Measurements from ENCODE around the gene FOXK2. TPM values are rescaled to one million over a fixed set of nuclear protein-coding genes. Genes with fewer than 3 reads are reported as not detected.

Gene FOXK2
- polyA plus RNA-seq, 2 of the 4 experiments (the other 2 are of a cell fraction): 34.8 to 39.2 TPM

DNA sequence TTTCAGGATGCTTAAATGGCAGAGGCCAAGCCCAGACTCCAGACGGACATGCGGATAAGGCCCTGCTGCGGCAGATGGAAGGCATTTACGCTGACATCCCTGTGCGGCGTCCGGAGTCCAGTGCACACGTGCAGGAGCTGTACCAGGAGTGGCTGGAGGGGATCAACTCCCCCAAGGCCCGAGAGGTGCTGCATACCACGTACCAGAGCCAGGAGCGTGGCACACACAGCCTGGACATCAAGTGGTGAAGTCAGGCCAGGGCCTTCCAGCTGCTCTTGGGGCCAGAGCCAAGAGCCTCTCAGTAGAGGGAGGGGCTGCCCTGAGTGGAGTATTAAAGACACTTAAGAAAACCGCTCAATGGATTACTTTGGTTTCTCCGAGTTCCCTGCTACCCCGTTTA is 31.6 kb upstream of the FOXK2 start:
- Histone ChIP-seq H3K4me3 (no peak overlapping the region), H3K4me1 (peaks cover 10% of the 10 kb centered on the region), H3K27ac (no peak overlapping the region), H3K4me2 (no peak overlapping the region), H3K9me3 (no peaks in the 10 kb centered on the region)
- ChIA-PET CTCF (interaction anchor here (0.9 to 1.4 kb wide), 2 partner anchors 24 to 42 kb away, joined by 3 read pairs; no protein-coding TSS in a partner anchor), POLR2A (no interaction called here)
- no peak for TF ChIP-seq EHMT2 (IDR thresholded peaks at IDR 0.05; ENCODE audit: low read depth)
- TF ChIP-seq, protein P1, sequence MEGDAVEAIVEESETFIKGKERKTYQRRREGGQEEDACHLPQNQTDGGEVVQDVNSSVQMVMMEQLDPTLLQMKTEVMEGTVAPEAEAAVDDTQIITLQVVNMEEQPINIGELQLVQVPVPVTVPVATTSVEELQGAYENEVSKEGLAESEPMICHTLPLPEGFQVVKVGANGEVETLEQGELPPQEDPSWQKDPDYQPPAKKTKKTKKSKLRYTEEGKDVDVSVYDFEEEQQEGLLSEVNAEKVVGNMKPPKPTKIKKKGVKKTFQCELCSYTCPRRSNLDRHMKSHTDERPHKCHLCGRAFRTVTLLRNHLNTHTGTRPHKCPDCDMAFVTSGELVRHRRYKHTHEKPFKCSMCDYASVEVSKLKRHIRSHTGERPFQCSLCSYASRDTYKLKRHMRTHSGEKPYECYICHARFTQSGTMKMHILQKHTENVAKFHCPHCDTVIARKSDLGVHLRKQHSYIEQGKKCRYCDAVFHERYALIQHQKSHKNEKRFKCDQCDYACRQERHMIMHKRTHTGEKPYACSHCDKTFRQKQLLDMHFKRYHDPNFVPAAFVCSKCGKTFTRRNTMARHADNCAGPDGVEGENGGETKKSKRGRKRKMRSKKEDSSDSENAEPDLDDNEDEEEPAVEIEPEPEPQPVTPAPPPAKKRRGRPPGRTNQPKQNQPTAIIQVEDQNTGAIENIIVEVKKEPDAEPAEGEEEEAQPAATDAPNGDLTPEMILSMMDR (IDR thresholded peaks at IDR 0.05): no peak
- DNase-seq (ENCODE audit: low read depth in 1 of 2, low spot score in 1 of 2): no peak
- WGBS (ENCODE audit: missing lambda C conversion rate): 93% methylated on average over 14 of the region's 14 CpGs
- no peak for ATAC-seq
- no peak for FAIRE-seq

DNA sequence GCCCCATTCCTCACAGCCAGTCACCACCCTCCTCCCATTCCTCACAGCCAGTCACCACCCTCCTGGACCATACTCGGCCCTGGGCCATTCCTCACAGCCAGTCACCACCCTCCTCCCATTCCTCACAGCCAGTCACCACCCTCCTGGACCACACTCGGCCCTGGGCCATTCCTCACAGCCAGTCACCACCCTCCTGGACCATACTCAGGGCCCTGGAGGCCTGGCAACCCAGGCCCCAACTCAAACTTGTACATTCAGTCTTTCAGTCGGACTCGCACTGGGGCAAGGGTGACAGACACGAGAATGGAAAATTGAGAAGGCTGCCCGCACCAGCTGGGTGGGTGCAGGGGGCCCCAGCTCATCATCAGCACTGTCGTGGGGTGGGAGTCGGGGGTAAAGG is 30.4 kb upstream of the FOXK2 start:
- H3K4me1 ChIP-seq: peaks cover 22% of the 10 kb centered on the region
- H3K9me3 ChIP-seq: no peaks in the 10 kb centered on the region
- TF ChIP-seq, protein P2, sequence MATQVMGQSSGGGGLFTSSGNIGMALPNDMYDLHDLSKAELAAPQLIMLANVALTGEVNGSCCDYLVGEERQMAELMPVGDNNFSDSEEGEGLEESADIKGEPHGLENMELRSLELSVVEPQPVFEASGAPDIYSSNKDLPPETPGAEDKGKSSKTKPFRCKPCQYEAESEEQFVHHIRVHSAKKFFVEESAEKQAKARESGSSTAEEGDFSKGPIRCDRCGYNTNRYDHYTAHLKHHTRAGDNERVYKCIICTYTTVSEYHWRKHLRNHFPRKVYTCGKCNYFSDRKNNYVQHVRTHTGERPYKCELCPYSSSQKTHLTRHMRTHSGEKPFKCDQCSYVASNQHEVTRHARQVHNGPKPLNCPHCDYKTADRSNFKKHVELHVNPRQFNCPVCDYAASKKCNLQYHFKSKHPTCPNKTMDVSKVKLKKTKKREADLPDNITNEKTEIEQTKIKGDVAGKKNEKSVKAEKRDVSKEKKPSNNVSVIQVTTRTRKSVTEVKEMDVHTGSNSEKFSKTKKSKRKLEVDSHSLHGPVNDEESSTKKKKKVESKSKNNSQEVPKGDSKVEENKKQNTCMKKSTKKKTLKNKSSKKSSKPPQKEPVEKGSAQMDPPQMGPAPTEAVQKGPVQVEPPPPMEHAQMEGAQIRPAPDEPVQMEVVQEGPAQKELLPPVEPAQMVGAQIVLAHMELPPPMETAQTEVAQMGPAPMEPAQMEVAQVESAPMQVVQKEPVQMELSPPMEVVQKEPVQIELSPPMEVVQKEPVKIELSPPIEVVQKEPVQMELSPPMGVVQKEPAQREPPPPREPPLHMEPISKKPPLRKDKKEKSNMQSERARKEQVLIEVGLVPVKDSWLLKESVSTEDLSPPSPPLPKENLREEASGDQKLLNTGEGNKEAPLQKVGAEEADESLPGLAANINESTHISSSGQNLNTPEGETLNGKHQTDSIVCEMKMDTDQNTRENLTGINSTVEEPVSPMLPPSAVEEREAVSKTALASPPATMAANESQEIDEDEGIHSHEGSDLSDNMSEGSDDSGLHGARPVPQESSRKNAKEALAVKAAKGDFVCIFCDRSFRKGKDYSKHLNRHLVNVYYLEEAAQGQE (IDR thresholded peaks at IDR 0.05): no peak
- TF ChIP-seq CHD4 (IDR thresholded peaks at IDR 0.05; ENCODE audit: borderline replicate concordance): no peak
- TF ChIP-seq, protein P3, sequence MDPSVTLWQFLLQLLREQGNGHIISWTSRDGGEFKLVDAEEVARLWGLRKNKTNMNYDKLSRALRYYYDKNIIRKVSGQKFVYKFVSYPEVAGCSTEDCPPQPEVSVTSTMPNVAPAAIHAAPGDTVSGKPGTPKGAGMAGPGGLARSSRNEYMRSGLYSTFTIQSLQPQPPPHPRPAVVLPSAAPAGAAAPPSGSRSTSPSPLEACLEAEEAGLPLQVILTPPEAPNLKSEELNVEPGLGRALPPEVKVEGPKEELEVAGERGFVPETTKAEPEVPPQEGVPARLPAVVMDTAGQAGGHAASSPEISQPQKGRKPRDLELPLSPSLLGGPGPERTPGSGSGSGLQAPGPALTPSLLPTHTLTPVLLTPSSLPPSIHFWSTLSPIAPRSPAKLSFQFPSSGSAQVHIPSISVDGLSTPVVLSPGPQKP (IDR thresholded peaks at IDR 0.05; ENCODE audit: low read depth, low read length): no peak
- TF ChIP-seq, protein P4, sequence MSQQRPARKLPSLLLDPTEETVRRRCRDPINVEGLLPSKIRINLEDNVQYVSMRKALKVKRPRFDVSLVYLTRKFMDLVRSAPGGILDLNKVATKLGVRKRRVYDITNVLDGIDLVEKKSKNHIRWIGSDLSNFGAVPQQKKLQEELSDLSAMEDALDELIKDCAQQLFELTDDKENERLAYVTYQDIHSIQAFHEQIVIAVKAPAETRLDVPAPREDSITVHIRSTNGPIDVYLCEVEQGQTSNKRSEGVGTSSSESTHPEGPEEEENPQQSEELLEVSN (IDR thresholded peaks at IDR 0.05; ENCODE audit: borderline replicate concordance, low read depth): no peak
- TF ChIP-seq HOXB5 (CRISPR knock-in tag; IDR thresholded peaks at IDR 0.05): no peak
- TF ChIP-seq KDM5A (IDR thresholded peaks at IDR 0.05): no peak
- no peak for TF ChIP-seq ZC3H11A (IDR thresholded peaks at IDR 0.05)
- no peak for TF ChIP-seq ZFP36 (IDR thresholded peaks at IDR 0.05; ENCODE audit: borderline replicate concordance, partially characterized antibody)
- no peak for TF ChIP-seq KDM1A (IDR thresholded peaks at IDR 0.05; ENCODE audit: low read depth)
- TF ChIP-seq PHF8 (IDR thresholded peaks at IDR 0.05; ENCODE audit: borderline replicate concordance, low read depth): no peak
- no peak for TF ChIP-seq HDAC2 (IDR thresholded peaks at IDR 0.05)
- TF ChIP-seq, protein P5, sequence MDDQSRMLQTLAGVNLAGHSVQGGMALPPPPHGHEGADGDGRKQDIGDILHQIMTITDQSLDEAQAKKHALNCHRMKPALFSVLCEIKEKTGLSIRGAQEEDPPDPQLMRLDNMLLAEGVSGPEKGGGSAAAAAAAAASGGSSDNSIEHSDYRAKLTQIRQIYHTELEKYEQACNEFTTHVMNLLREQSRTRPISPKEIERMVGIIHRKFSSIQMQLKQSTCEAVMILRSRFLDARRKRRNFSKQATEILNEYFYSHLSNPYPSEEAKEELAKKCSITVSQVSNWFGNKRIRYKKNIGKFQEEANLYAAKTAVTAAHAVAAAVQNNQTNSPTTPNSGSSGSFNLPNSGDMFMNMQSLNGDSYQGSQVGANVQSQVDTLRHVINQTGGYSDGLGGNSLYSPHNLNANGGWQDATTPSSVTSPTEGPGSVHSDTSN (IDR thresholded peaks at IDR 0.05): no peak
- no peak for TF ChIP-seq TP53 (CRISPR knock-in tag; IDR thresholded peaks at IDR 0.05)
- TF ChIP-seq, protein P6, sequence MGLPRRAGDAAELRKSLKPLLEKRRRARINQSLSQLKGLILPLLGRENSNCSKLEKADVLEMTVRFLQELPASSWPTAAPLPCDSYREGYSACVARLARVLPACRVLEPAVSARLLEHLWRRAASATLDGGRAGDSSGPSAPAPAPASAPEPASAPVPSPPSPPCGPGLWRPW (IDR thresholded peaks at IDR 0.05): no peak
- no peak overlapping the region for H3K4me3 ChIP-seq
- ATAC-seq (no peak), DNase-seq (ENCODE audit: low read depth in 1 of 2, low spot score in 1 of 2) (no peak), FAIRE-seq (no peak)
- H3K4me2 ChIP-seq: no peak overlapping the region
- CTCF ChIA-PET: interaction anchor here (1.0 to 5.7 kb wide), 3 partner anchors 26 to 65 kb away, joined by 3 to 26 read pairs (median 3); no protein-coding TSS in a partner anchor
- WGBS (ENCODE audit: missing lambda C conversion rate): 79% methylated on average over 8 of the region's 8 CpGs
- H3K27ac ChIP-seq: no peak overlapping the region
- POLR2A ChIA-PET: no interaction called here
